GM21515 (cell line): Measurements from ENCODE around the gene KTI12.

Source experiments
- ATAC-seq: cut with Tn5 transposase; IDR thresholded peaks from one replicate; pipeline ENCODE4 v1.9.1; 2021; ENCODE audit not compliant: unreplicated experiment

The KTI12 gene

GRCh38 chr1:51989582-51990477 lies 43.8 kb downstream of the KTI12 start:
- ATAC-seq, result no peak

- no peak for ATAC-seq
These were observed 45.4 kb downstream of the KTI12 start for GRCh38 chr1:51988254-51988653.

DNA sequence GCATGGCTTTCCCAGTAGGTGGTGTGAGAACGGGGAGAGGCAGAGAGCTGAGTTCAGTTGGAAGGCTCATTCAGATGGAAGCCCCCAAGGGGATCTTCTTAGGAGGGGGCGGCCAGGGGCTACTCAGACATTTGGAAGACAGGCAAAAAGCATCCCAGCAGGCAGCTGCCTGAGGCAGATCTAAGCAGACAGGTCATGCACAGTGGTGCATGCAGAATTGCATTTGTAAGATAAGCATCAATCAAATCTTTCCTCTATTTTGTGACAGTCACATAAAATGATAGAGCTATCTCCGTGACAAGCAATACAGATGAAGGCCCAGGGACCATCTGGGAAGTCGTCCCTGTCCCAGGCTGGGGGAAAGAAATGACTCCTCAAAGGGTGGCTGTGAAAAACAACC lies 46.9 kb downstream of the KTI12 start:
- no peak for ATAC-seq

- ATAC-seq, result no peak
These were observed 51.4 kb downstream of the KTI12 start for GRCh38 chr1:51982161-51982560.
